T-cell (primary cell): Measurements from ENCODE around the gene ASTN1. TPM values are rescaled to one million over a fixed set of nuclear protein-coding genes. Genes with fewer than 3 reads are reported as not detected.

ENCODE experiments used
- ATAC-seq, 4 experiments: fragments of 200-7000 bp in 3 of 4; fragments of 150-1000 bp in 1 of 4; cut with Tn5 transposase; replicated peaks in 1 of 4; 1 replicate in 3 of 4; 2 replicates in 1 of 4; pipeline ENCODE4 v1.10.0; 2021; ENCODE audit warnings: moderate library complexity in 3 of 4, mild to moderate bottlenecking in 2 of 4, moderate number of reproducible peaks in 1 of 4
- CTCF ChIA-PET, 2 donors: fragments of 300-600 bp; sonication (Branson Sonifier 250); formaldehyde crosslinking; loops; one replicate each; lab custom pipeline; 2022; ENCODE audit warnings: antibody characterized with exemption in 2 of 2; lab: Charles Lee
- POLR2A ChIA-PET, 2 donors: fragments of 300-600 bp; sonication (Branson Sonifier 250); formaldehyde crosslinking; loops; one replicate each; lab custom pipeline; 2022; ENCODE audit warnings: antibody characterized with exemption in 2 of 2; lab: Charles Lee
- DNase-seq, 35 experiments: peaks; one replicate each; pipeline versions ENCODE4 v3.0.0 to v3.0.0-alpha.2; 2013 to 2023
- H3K27ac ChIP-seq: one replicate; pipeline ENCODE4 v1.5.1; 2013; ENCODE audit warnings: low read length
- H3K27me3 ChIP-seq, 2 experiments: replicated peaks in 1 of 2; 1 replicate in 1 of 2; 2 replicates in 1 of 2; pipeline versions ENCODE4 v1.6.1 to v1.7.0; 2013; ENCODE audit warnings: low read length in 1 of 2, mixed read lengths in 1 of 2; ENCODE audit not compliant: control insufficient read depth in 2 of 2, insufficient read depth in 2 of 2; ENCODE audit errors: extremely low read depth in 1 of 2
- H3K36me3 ChIP-seq, 2 donors: 1 replicate in 1 of 2; 2 replicates in 1 of 2; pipeline versions ENCODE4 v1.6.1 to v1.7.0; 2013; ENCODE audit warnings: low read length in 1 of 2; ENCODE audit not compliant: control insufficient read depth in 2 of 2, insufficient read depth in 1 of 2; ENCODE audit errors: extremely low read depth in 1 of 2
- H3K4me1 ChIP-seq, 2 experiments: 1 replicate in 1 of 2; 2 replicates in 1 of 2; pipeline versions ENCODE4 v1.6.1 to v1.7.0; 2013; ENCODE audit warnings: low read length in 2 of 2, mixed read lengths in 1 of 2; ENCODE audit not compliant: insufficient read depth in 2 of 2, control insufficient read depth in 1 of 2; ENCODE audit errors: extremely low read depth in 1 of 2
- H3K4me3 ChIP-seq, 2 donors: 1 replicate in 1 of 2; 2 replicates in 1 of 2; pipeline versions ENCODE4 v1.5.1 to v1.7.0; 2013; ENCODE audit warnings: mild to moderate bottlenecking in 2 of 2, low read length in 1 of 2, moderate library complexity in 1 of 2; ENCODE audit not compliant: control insufficient read depth in 1 of 2; ENCODE audit errors: extremely low read depth in 1 of 2
- H3K9me3 ChIP-seq: 2 replicates; pipeline ENCODE4 v1.7.0; 2013
- H3K27ac Mint-ChIP-seq, 2 donors: one replicate each; pipeline ENCODE4 v1.8.0; 2020 to 2021; ENCODE audit warnings: mild to moderate bottlenecking in 2 of 2, mixed read lengths in 2 of 2
- H3K27me3 Mint-ChIP-seq, 2 donors: one replicate each; pipeline ENCODE4 v1.8.0; 2021 to 2022; ENCODE audit warnings: mixed read lengths in 2 of 2
- H3K36me3 Mint-ChIP-seq: one replicate; pipeline ENCODE4 v1.8.0; 2021; ENCODE audit warnings: mixed read lengths
- H3K4me1 Mint-ChIP-seq, 3 donors: one replicate each; pipeline ENCODE4 v1.8.0; 2020 to 2022; ENCODE audit warnings: mixed read lengths in 3 of 3, mild to moderate bottlenecking in 1 of 3
- H3K4me3 Mint-ChIP-seq, 3 donors: one replicate each; pipeline ENCODE4 v1.8.0; 2020 to 2022; ENCODE audit warnings: mild to moderate bottlenecking in 3 of 3, mixed read lengths in 3 of 3, moderate library complexity in 3 of 3
- H3K9me3 Mint-ChIP-seq, 3 donors: one replicate each; pipeline ENCODE4 v1.8.0; 2020 to 2022; ENCODE audit warnings: mixed read lengths in 3 of 3
- WGBS: methylation state at CpG from one replicate; pipeline ENCODE4 v1.1.5; 2013; ENCODE audit warnings: missing lambda C conversion rate; ENCODE audit not compliant: insufficient coverage; 5-methylcytosine and 5-hydroxymethylcytosine counted together
- total RNA-seq, 35 experiments: library from RNA in 6 of 35; stranded (reverse) in 6 of 35; fragments of 120-200 nt in 1 of 35; gene quantifications; one replicate each; pipeline versions ENCODE4 v1.2.1 to v1.2.4 and lab custom pipeline; 2013 to 2026

Gene ASTN1
- total RNA-seq, 5 donors from 2014 or later (not counting 1 experiment from before 2014, with no cell fraction given): 0.06 TPM; not detected in 4

DNA sequence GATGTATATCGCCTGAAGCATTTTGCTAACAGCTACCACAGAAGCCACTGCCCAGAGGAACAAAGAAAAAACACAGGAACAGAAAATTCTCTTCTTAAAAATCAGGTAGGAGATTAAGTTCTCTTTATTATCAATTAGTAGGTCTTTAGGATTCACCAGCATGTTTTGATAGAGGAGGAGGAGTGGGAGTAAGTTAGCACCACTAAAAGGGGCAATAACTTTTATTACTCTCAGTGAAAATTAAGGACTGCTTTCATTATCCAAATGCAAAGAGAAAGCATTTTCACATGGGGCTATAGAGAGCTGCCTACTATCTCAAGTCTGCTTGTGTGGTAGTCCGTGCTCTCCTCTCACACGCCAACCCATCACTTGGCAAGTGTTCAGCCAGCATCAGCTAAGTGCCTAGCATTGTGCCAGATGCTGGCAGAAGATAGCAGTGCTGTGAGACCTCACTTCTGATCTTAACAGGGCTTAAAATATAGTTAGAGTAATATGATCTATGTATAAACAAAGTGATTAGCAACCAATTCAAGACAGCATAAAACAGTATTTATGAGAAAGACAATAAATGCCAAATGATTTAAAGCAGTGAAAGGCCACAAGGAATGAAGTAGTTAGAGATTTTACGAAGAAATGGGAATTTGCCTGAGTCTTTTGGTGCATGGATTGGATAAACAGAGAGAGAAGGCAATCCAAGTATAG is 39.8 kb downstream of the ASTN1 start:
- Histone ChIP-seq H3K4me3 (no peak overlapping the region), H3K27ac (no peak overlapping the region), H3K4me1 (no peaks in the 10 kb centered on the region), H3K9me3 (no peaks in the 10 kb centered on the region), H3K36me3 (no peaks in the 10 kb centered on the region), H3K27me3 (no peaks in the 10 kb centered on the region)
- DNase-seq: no peak
- Mint-ChIP-seq H3K9me3 (peaks cover 7 to 15% (median 12%) of the 10 kb centered on the region in 3 donors), H3K4me1 (no peaks in the 10 kb centered on the region), H3K4me3 (no peak overlapping the region), H3K36me3 (no peaks in the 10 kb centered on the region), H3K27me3 (peaks cover 0 to 8% of the 10 kb centered on the region in 2 donors), H3K27ac (no peak overlapping the region)
- POLR2A ChIA-PET: no interaction called here
- CTCF ChIA-PET: no interaction called here
- ATAC-seq: no peak
- 58% methylated on average over 1 of the region's 4 CpGs for WGBS

DNA sequence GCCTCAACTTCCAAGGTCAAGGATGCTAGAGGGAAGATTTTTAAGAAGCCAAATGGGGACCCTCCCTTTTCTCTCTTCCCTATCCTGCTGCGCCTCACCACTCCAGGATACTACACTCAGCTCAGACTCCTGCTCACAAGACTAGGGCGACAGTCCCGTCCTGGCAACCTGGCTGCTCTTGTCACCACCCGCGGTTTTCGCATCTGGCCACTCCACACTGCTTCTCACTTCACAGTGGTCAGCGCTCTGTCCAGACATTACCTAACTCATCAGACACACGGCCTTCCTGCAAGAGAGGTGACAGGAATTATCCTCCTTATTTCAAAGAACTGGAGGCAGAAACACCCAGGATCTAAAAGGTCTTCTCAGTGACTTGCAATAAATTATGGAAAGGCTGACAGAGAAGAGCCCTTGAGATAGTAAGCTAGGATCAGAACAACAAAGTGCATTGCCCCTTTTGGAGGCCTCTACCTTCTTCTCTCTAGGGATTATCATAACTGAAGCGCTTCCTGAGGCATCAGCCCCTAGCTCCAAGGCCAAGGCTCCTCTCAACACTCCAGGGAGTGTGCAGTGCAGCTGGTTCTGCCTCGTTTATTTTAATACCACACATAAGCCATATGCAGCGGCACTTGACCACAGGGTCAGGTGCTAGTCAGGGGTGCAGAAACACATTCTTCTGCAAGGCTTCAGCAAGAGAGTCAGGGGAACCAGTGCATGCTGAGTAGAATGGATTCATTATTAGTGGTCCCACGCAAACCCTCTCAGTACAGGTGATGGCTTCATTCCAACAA is 41.9 kb downstream of the ASTN1 start:
- Histone ChIP-seq H3K9me3 (no peaks in the 10 kb centered on the region), H3K27me3 (no peaks in the 10 kb centered on the region), H3K4me3 (no peak overlapping the region), H3K36me3 (no peaks in the 10 kb centered on the region), H3K27ac (no peak overlapping the region), H3K4me1 (no peaks in the 10 kb centered on the region)
- no peaks in the 10 kb centered on the region for H3K4me1 Mint-ChIP-seq
- H3K27me3 Mint-ChIP-seq: peaks cover 0 to 4% of the 10 kb centered on the region in 2 donors
- ChIA-PET POLR2A (no interaction called here), CTCF (no interaction called here)
- 82% methylated on average over 8 of the region's 12 CpGs for WGBS
- DNase-seq (no peak), ATAC-seq (no peak)
- no peak overlapping the region for H3K27ac Mint-ChIP-seq
- H3K36me3 Mint-ChIP-seq: no peaks in the 10 kb centered on the region
- H3K9me3 Mint-ChIP-seq: peaks cover 7 to 8% (median 8%) of the 10 kb centered on the region in 3 donors
- H3K4me3 Mint-ChIP-seq: no peak overlapping the region

DNA sequence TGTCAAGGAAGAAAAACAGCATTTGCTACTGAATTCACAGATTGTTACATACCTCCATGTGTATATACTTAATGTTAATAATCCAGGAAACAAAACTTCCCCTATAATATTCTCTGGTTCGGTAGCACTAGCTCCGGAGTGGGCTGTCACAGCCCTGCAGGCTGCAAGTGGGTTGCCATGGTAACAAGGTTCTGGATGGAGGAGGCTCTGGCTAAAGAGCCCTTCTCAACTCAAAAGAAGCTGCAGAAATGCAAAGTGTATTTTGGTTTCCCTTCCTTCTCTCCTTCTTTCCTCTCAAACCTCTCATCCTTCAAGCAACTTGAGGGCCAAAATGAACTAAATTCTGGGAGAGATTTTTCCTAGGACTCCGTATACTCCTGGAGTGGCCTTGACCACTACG is 45.2 kb downstream of the ASTN1 start:
- H3K9me3 Mint-ChIP-seq: peaks cover 0 to 13% (median 5%) of the 10 kb centered on the region in 3 donors
- peaks cover 0 to 8% of the 10 kb centered on the region in 2 donors for H3K27me3 Mint-ChIP-seq
- no CpG with 5 or more reads among the region's 4 CpGs for WGBS
- H3K4me3 Mint-ChIP-seq: no peak overlapping the region
- no peaks in the 10 kb centered on the region for H3K36me3 Mint-ChIP-seq
- no peaks in the 10 kb centered on the region for H3K4me1 ChIP-seq
- DNase-seq (no peak), ATAC-seq (no peak)
- POLR2A ChIA-PET: no interaction called here
- no peak overlapping the region for H3K27ac Mint-ChIP-seq
- H3K4me1 Mint-ChIP-seq: no peaks in the 10 kb centered on the region
- H3K27me3 ChIP-seq: no peaks in the 10 kb centered on the region
- CTCF ChIA-PET: no interaction called here
- H3K9me3 ChIP-seq: no peaks in the 10 kb centered on the region
- H3K36me3 ChIP-seq: no peaks in the 10 kb centered on the region
- no peak overlapping the region for H3K27ac ChIP-seq
- no peak overlapping the region for H3K4me3 ChIP-seq

DNA sequence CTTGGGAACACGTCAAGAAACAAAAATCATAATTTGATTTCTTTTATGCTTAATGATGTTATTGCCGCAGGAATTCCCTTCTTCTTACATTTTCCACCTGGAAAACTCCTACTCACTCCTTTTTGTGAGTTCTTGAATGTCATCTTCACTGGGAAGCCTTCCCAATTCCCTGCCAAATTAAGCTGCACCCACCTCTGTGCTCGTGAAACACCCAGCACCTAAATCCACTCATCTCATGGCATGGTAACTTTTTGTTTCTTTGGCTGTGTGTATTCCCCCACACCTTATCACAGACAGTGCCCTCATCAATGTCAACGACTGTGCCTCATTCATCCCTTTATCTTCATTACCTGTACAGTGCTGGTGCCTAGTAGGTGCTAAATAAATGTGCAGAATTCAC is 45.6 kb downstream of the ASTN1 start:
- Mint-ChIP-seq H3K27ac (no peak overlapping the region), H3K9me3 (peaks cover 0 to 13% (median 5%) of the 10 kb centered on the region in 3 donors), H3K4me1 (no peaks in the 10 kb centered on the region), H3K27me3 (peaks cover 0 to 8% of the 10 kb centered on the region in 2 donors), H3K4me3 (no peak overlapping the region), H3K36me3 (no peaks in the 10 kb centered on the region)
- ATAC-seq (no peak), DNase-seq (no peak)
- no peak overlapping the region for H3K4me3 ChIP-seq
- no CpG with 5 or more reads among the region's 4 CpGs for WGBS
- no peak overlapping the region for H3K27ac ChIP-seq
- CTCF ChIA-PET: no interaction called here
- no peaks in the 10 kb centered on the region for H3K27me3 ChIP-seq
- H3K4me1 ChIP-seq: no peaks in the 10 kb centered on the region
- no peaks in the 10 kb centered on the region for H3K36me3 ChIP-seq
- H3K9me3 ChIP-seq: no peaks in the 10 kb centered on the region
- POLR2A ChIA-PET: no interaction called here

DNA sequence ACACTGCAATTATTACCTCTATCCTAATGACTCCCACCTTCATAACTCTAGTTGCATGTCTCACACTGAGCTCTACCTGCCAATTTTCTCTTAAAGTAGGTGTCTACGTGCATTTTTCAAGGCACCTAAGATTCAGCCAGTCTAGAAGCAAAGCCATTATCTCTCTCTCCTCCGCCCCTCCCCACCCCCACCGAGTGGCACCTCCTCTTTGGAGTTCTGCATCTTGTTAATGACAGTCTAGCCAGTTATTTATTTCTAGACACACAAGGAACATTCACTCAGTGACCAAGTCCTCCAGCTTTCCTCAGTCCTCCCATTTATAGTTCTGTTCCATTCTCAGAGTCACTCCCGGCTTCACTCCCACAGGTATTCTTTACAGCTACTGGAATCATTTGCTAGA is 47.6 kb downstream of the ASTN1 start:
- ATAC-seq (no peak), DNase-seq (no peak)
- no peaks in the 10 kb centered on the region for H3K4me1 ChIP-seq
- H3K27ac ChIP-seq: no peak overlapping the region
- peaks cover 0 to 12% of the 10 kb centered on the region in 2 donors for H3K27me3 Mint-ChIP-seq
- H3K27ac Mint-ChIP-seq: no peak overlapping the region
- H3K4me3 ChIP-seq: no peak overlapping the region
- H3K4me3 Mint-ChIP-seq: no peak overlapping the region
- no peaks in the 10 kb centered on the region for H3K27me3 ChIP-seq
- no peaks in the 10 kb centered on the region for H3K4me1 Mint-ChIP-seq
- 78% methylated on average over 4 of the region's 4 CpGs for WGBS
- H3K36me3 Mint-ChIP-seq: no peaks in the 10 kb centered on the region
- CTCF ChIA-PET: no interaction called here
- H3K9me3 ChIP-seq: no peaks in the 10 kb centered on the region
- H3K36me3 ChIP-seq: no peaks in the 10 kb centered on the region
- H3K9me3 Mint-ChIP-seq: peaks cover 0 to 13% (median 2%) of the 10 kb centered on the region in 3 donors
- POLR2A ChIA-PET: no interaction called here

DNA sequence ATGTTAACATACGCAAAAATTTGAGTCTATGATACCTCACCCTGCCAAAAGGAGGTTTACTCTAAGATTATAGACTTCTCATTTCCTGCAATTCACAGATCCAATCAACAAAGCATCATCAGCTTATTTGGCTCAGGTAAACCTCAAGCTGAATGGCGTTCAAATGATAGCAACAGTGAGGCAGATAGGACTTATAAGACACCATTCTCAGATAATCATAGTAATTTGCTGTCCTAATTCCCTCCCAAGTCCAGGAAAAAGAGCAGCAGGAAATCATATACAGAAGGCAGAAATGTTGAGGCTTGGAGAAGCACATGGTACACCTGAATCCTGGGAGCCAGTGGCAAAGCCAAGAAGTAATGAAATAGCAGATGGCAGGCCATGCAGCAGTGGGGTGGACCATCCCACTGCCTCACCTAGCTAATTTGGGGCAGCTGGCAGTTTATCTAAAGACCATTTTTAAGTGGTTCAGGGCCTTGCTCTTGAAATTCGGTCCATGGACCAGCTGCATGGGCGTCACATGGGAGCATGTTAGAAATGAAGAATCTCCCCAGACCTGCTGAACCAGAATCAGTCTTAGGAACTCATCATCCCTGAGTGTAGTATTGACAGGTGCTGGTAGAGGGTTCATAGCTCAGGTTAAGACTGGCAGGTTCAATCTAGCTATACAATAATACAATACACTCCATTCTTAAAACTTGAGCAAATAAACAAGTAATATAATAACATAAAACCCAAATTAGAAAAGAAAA is 57.7 kb downstream of the ASTN1 start:
- H3K27ac ChIP-seq: no peak overlapping the region
- ATAC-seq: no peak

More for the DNA sequence above, 57.7 kb downstream of the ASTN1 start:
- CTCF ChIA-PET: no interaction called here
- POLR2A ChIA-PET: no interaction called here
- WGBS: 100% methylated on average over 2 of the region's 4 CpGs
- DNase-seq: no peak
- no peaks in the 10 kb centered on the region for H3K4me1 ChIP-seq
- peaks cover 0 to 3% (median 0%) of the 10 kb centered on the region in 3 donors for H3K9me3 Mint-ChIP-seq
- no peaks in the 10 kb centered on the region for H3K27me3 Mint-ChIP-seq
- H3K4me3 Mint-ChIP-seq: no peak overlapping the region
- H3K36me3 Mint-ChIP-seq: no peaks in the 10 kb centered on the region
- H3K27me3 ChIP-seq: no peaks in the 10 kb centered on the region
- no peaks in the 10 kb centered on the region for H3K36me3 ChIP-seq
- no peaks in the 10 kb centered on the region for H3K9me3 ChIP-seq
- no peak overlapping the region for H3K4me3 ChIP-seq
- H3K27ac Mint-ChIP-seq: no peak overlapping the region
- no peaks in the 10 kb centered on the region for H3K4me1 Mint-ChIP-seq
